Colonic mucosa (tissue), 4 donors: ENCODE data around the gene LYRM1. TPM values are rescaled to one million over a fixed set of nuclear protein-coding genes. Genes with fewer than 3 reads are reported as not detected.
A peak's percentile ranks its signal among the peaks of the same experiment; 100 is the strongest.

ENCODE experiments used
- DNase-seq: peaks from one replicate; pipeline ENCODE4 v3.0.0-alpha.2; 2020
- H3K27ac ChIP-seq: fragments of 200-600 bp; one replicate; pipeline ENCODE4 v1.8.0; 2021
- H3K27me3 ChIP-seq: fragments of 200-600 bp; one replicate; pipeline ENCODE4 v1.8.0; 2021
- H3K36me3 ChIP-seq: fragments of 200-600 bp; one replicate; pipeline ENCODE4 v1.8.0; 2021
- H3K4me1 ChIP-seq: fragments of 200-600 bp; one replicate; pipeline ENCODE4 v1.8.0; 2021; ENCODE audit warnings: mild to moderate bottlenecking
- H3K4me3 ChIP-seq: fragments of 200-600 bp; one replicate; pipeline ENCODE4 v1.8.0; 2021
- H3K9ac ChIP-seq, 2 donors: one replicate each; pipeline ENCODE4 v1.7.0; 2013; ENCODE audit warnings: control low read depth in 2 of 2, low read depth in 2 of 2, low read length in 2 of 2
- H3K9me3 ChIP-seq: fragments of 200-600 bp; one replicate; pipeline ENCODE4 v1.8.0; 2021
- CTCF ChIP-seq: fragments of 200-600 bp; IDR thresholded peaks from one replicate; pipeline ENCODE4 v1.8.0; 2022; ENCODE audit warnings: antibody characterized with exemption, mild to moderate bottlenecking
- intact Hi-C: fragments of 100-400 bp; cut with DNase I; formaldehyde crosslinking; loops from one replicate; pipeline ENCODE4 v1.14.1; 2022
- total RNA-seq, 2 donors: library from RNA; stranded (reverse); fragmentation: NEBNext Ultra II Directional in 1 of 2; extraction: Animal tissue kit (Norgen Biotek cat#: 25700) in 1 of 2; gene quantifications; one replicate each; pipeline ENCODE4 v1.2.1, GENCODE V29; 2021
- donor health status: healthy.
- donor health status: DM: no; HTN: no; CAD: no.
- donor health status: DM: no; HTN: no; CAD: no.

The LYRM1 gene
- total RNA-seq, 2 donors from 2014 or later, result 17.6 to 21.2 TPM

- H3K9ac ChIP-seq, result no peak overlapping the region
- TF ChIP-seq CTCF, result no peak
- intact Hi-C loops, result no loop called here
- H3K4me1 ChIP-seq, result peaks cover 28% of the 10 kb centered on the region
- DNase-seq, result no peak
- no peaks in the 10 kb centered on the region for H3K9me3 ChIP-seq
- no peaks in the 10 kb centered on the region for H3K36me3 ChIP-seq
- no peaks in the 10 kb centered on the region for H3K27me3 ChIP-seq
- peak overlapping the region; percentile 54 for H3K27ac ChIP-seq
- H3K4me3 ChIP-seq, result no peak overlapping the region
Observed at GRCh38 chr16:20880867-20881502, 19.6 kb upstream of the LYRM1 start.

GRCh38 chr16:20881503-20881878 is 19.1 kb upstream of the LYRM1 start:
- intact Hi-C loops, result no loop called here
- Histone ChIP-seq H3K36me3 (no peaks in the 10 kb centered on the region), H3K4me1 (peaks cover 28% of the 10 kb centered on the region), H3K27ac (peak overlapping the region; percentile 54), H3K4me3 (no peak overlapping the region), H3K27me3 (no peaks in the 10 kb centered on the region), H3K9me3 (no peaks in the 10 kb centered on the region), H3K9ac (peak overlapping the region in 1 of 2 donors; percentile 21)
- no peak for DNase-seq
- TF ChIP-seq CTCF, result no peak

- H3K4me1 ChIP-seq, result peaks cover 28% of the 10 kb centered on the region
- no peaks in the 10 kb centered on the region for H3K9me3 ChIP-seq
- intact Hi-C loops, result no loop called here
- H3K27me3 ChIP-seq, result no peaks in the 10 kb centered on the region
- no peak for DNase-seq
- no peak for TF ChIP-seq CTCF
- H3K4me3 ChIP-seq, result no peak overlapping the region
- H3K27ac ChIP-seq, result peak overlapping the region; percentile 3
- H3K36me3 ChIP-seq, result no peaks in the 10 kb centered on the region
- peak overlapping the region in 1 of 2 donors; percentile 38 for H3K9ac ChIP-seq
Observed at GRCh38 chr16:20883554-20884239, 16.9 kb upstream of the LYRM1 start.

GRCh38 chr16:20884240-20884556 is 16.4 kb upstream of the LYRM1 start:
- H3K27ac ChIP-seq, result no peak overlapping the region
- intact Hi-C loops, result no loop called here
- no peaks in the 10 kb centered on the region for H3K27me3 ChIP-seq
- H3K4me3 ChIP-seq, result no peak overlapping the region
- TF ChIP-seq CTCF, result no peak
- DNase-seq, result no peak
- no peaks in the 10 kb centered on the region for H3K36me3 ChIP-seq
- peaks cover 24% of the 10 kb centered on the region for H3K4me1 ChIP-seq
- peak overlapping the region in 1 of 2 donors; percentile 38 for H3K9ac ChIP-seq
- no peaks in the 10 kb centered on the region for H3K9me3 ChIP-seq

GRCh38 chr16:20886320-20886719 is 14.3 kb upstream of the LYRM1 start:
- no peaks in the 10 kb centered on the region for H3K36me3 ChIP-seq
- TF ChIP-seq CTCF, result no peak
- H3K4me3 ChIP-seq, result no peak overlapping the region
- H3K9me3 ChIP-seq, result no peaks in the 10 kb centered on the region
- H3K27ac ChIP-seq, result no peak overlapping the region
- intact Hi-C loops, result no loop called here
- no peak for DNase-seq
- H3K4me1 ChIP-seq, result peaks cover 20% of the 10 kb centered on the region
- H3K27me3 ChIP-seq, result no peaks in the 10 kb centered on the region
- H3K9ac ChIP-seq, result no peak overlapping the region
